Measurements from ENCODE around the gene PLXNA2. TPM values are rescaled to one million over a fixed set of nuclear protein-coding genes. Genes with fewer than 3 reads are reported as not detected.

Gene PLXNA2
- total and polyA plus RNA-seq, 2 of the 13 experiments (the other 11 are each of a cell fraction or from before 2014, with no cell fraction given), result 1.1 to 2.1 TPM

DNA sequence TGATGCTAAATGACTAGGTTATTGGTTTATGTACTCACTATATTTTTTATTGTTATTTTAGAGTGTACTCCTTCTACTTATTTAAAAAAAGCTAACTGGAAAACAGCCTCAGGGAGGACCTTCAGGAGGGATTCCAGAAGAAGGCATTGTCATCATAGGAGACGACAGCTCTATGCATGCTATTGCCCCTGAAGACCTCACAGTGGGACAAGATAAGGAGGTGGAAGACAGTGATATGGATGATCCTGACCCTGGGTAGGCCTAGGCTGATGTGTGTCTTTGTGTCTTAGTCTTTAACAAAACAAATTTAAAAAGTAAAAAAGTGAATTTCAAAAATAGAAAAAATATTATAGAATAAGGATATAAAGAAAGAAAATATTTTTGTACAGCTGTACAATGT is 177.6 kb downstream of the PLXNA2 start:
- BruUV-seq (replicated peaks), result no TSS peak
- Histone ChIP-seq H3K36me3 (replicated peaks in 1 of 2; ENCODE audit: control insufficient read depth in 1 of 2, insufficient read depth in 2 of 2, low read length in 2 of 2) (no peaks in the 10 kb centered on the region), H3K27me3 (ENCODE audit: control insufficient read depth in 1 of 2, insufficient read depth in 2 of 2, low read length in 2 of 2) (no peaks in the 10 kb centered on the region), H3K4me1 (ENCODE audit: insufficient read depth, low read length) (no peaks in the 10 kb centered on the region), H4K20me1 (ENCODE audit: insufficient read depth, low read length) (no peaks in the 10 kb centered on the region), H3K9ac (ENCODE audit: insufficient read depth, low read depth, low read length) (no peak overlapping the region), H3K79me2 (ENCODE audit: insufficient read depth, low read length) (no peaks in the 10 kb centered on the region), H3K27ac (ENCODE audit: extremely low read length, insufficient read depth, low read length) (no peak overlapping the region), H3K9me3 (ENCODE audit: low read length) (no peaks in the 10 kb centered on the region), H2AFZ (ENCODE audit: low read length) (no peak overlapping the region), H3K4me2 (ENCODE audit: low read depth, low read length) (no peak overlapping the region), H3K4me3 (replicated peaks in 1 of 3; ENCODE audit: insufficient read depth in 1 of 3, low read depth in 2 of 3, low read length in 3 of 3) (no peak overlapping the region)
- in situ Hi-C loops (cut with HindIII; ENCODE audit: extremely low pct_ligation_motif_present, low pct_unique_long_range_greater_than_20kb) (no loop called here), intact Hi-C loops (cut with micrococcal nuclease; ENCODE audit: unreplicated experiment) (no loop called here)
- DNase-seq (ENCODE audit: low spot score), result no peak
- CTCF ChIA-PET (ENCODE audit: low intra/inter-chr PET ratio, low total read pairs), result no interaction called here
- FAIRE-seq, result no peak
- POLR2A ChIA-PET, result no interaction called here
- 90% methylated on average over 1 of the region's 1 CpG for WGBS (ENCODE audit: low lambda C conversion rate)
- no peak for ATAC-seq
- TF ChIP-seq, protein P1, sequence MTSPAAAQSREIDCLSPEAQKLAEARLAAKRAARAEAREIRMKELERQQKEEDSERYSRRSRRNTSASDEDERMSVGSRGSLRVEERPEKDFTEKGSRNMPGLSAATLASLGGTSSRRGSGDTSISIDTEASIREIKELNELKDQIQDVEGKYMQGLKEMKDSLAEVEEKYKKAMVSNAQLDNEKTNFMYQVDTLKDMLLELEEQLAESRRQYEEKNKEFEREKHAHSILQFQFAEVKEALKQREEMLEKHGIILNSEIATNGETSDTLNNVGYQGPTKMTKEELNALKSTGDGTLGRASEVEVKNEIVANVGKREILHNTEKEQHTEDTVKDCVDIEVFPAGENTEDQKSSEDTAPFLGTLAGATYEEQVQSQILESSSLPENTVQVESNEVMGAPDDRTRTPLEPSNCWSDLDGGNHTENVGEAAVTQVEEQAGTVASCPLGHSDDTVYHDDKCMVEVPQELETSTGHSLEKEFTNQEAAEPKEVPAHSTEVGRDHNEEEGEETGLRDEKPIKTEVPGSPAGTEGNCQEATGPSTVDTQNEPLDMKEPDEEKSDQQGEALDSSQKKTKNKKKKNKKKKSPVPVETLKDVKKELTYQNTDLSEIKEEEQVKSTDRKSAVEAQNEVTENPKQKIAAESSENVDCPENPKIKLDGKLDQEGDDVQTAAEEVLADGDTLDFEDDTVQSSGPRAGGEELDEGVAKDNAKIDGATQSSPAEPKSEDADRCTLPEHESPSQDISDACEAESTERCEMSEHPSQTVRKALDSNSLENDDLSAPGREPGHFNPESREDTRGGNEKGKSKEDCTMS (CRISPR knock-in tag; conservative IDR thresholded peaks at IDR 0.05), result no peak
- TF ChIP-seq, protein P2, sequence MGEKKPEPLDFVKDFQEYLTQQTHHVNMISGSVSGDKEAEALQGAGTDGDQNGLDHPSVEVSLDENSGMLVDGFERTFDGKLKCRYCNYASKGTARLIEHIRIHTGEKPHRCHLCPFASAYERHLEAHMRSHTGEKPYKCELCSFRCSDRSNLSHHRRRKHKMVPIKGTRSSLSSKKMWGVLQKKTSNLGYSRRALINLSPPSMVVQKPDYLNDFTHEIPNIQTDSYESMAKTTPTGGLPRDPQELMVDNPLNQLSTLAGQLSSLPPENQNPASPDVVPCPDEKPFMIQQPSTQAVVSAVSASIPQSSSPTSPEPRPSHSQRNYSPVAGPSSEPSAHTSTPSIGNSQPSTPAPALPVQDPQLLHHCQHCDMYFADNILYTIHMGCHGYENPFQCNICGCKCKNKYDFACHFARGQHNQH (CRISPR knock-in tag; IDR thresholded peaks at IDR 0.05), result no peak
- TF ChIP-seq ZMYM4 (CRISPR knock-in tag; IDR thresholded peaks at IDR 0.05), result no peak
- no peak for TF ChIP-seq ZFP36L1 (CRISPR knock-in tag; IDR thresholded peaks at IDR 0.05)
- no peak for TF ChIP-seq ZNF101 (CRISPR knock-in tag; IDR thresholded peaks at IDR 0.05; ENCODE audit: borderline replicate concordance, low read depth)
- TF ChIP-seq ZNF326 (CRISPR knock-in tag; IDR thresholded peaks at IDR 0.05; ENCODE audit: borderline replicate concordance), result no peak
- TF ChIP-seq ZNF746 (CRISPR knock-in tag; IDR thresholded peaks at IDR 0.05), result no peak
- no peak for TF ChIP-seq RBFOX2 (IDR thresholded peaks at IDR 0.05; ENCODE audit: low read depth, low read length)
- TF ChIP-seq ZNF567 (CRISPR knock-in tag; IDR thresholded peaks at IDR 0.05; ENCODE audit: borderline replicate concordance), result no peak
- TF ChIP-seq IKZF1 (IDR thresholded peaks at IDR 0.05), result no peak
- TF ChIP-seq ZNF781 (CRISPR knock-in tag; IDR thresholded peaks at IDR 0.05; ENCODE audit: borderline replicate concordance, not compliant biosample characterization), result no peak
- TF ChIP-seq ZNF883 (CRISPR knock-in tag; IDR thresholded peaks at IDR 0.05; ENCODE audit: not compliant biosample characterization), result no peak
- TF ChIP-seq ZNF577 (CRISPR knock-in tag; IDR thresholded peaks at IDR 0.05; ENCODE audit: borderline replicate concordance, low read depth), result no peak
- TF ChIP-seq, protein P3, sequence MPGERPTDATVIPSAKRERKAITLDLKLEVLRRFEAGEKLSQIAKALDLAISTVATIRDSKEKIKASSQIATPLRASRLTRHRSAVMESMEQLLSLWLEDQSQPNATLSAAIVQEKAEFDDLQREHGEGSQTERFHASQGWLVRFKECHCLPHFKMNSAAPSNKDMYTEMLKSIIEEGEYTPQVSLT (CRISPR knock-in tag; IDR thresholded peaks at IDR 0.05; ENCODE audit: borderline replicate concordance, low read depth), result no peak
- no peak for TF ChIP-seq ZC3H4 (CRISPR knock-in tag; IDR thresholded peaks at IDR 0.05; ENCODE audit: borderline replicate concordance)
- TF ChIP-seq MIER3 (CRISPR knock-in tag; IDR thresholded peaks at IDR 0.05; ENCODE audit: borderline replicate concordance), result no peak

All from HepG2 (cell line).